Smooth muscle cell (in vitro differentiated cells): ENCODE data around the gene INF2. TPM values are rescaled to one million over a fixed set of nuclear protein-coding genes. Genes with fewer than 3 reads are reported as not detected.

Source experiments
- DNase-seq: peaks from one replicate; lab custom pipeline; 2025; ENCODE audit not compliant: unreplicated experiment; lab: John Stamatoyannopoulos, UW
- H2AFZ ChIP-seq: fragments of 200-600 bp; sonication (generic); 2 replicates; pipeline ENCODE4 v1.6.0; 2016; ENCODE audit warnings: antibody characterized with exemption, low read depth, mild to moderate bottlenecking
- H3F3A ChIP-seq: fragments of 200-600 bp; sonication (generic); 2 replicates; pipeline ENCODE4 v1.6.0; 2017; ENCODE audit warnings: antibody characterized with exemption, low read depth
- H3K27ac ChIP-seq: fragments of 200-600 bp; sonication (generic); 2 replicates; pipeline ENCODE4 v1.5.1; 2016; ENCODE audit warnings: low read depth, mild to moderate bottlenecking
- H3K27me3 ChIP-seq: fragments of 200-600 bp; sonication (generic); 2 replicates; pipeline ENCODE4 v1.6.1; 2016; ENCODE audit warnings: low read depth, mild to moderate bottlenecking
- H3K36me3 ChIP-seq: fragments of 200-600 bp; sonication (generic); 2 replicates; pipeline ENCODE4 v1.5.1; 2016; ENCODE audit warnings: low read depth
- H3K4me1 ChIP-seq: fragments of 200-600 bp; sonication (generic); 2 replicates; pipeline ENCODE4 v1.5.1; 2016; ENCODE audit warnings: low read depth
- H3K4me2 ChIP-seq: fragments of 200-600 bp; sonication (generic); 2 replicates; pipeline ENCODE4 v1.6.0; 2016; ENCODE audit warnings: mild to moderate bottlenecking
- H3K4me3 ChIP-seq: fragments of 200-600 bp; sonication (generic); 2 replicates; pipeline ENCODE4 v1.5.1; 2016; ENCODE audit warnings: mild to moderate bottlenecking
- H3K79me2 ChIP-seq: fragments of 200-600 bp; sonication (generic); 2 replicates; pipeline ENCODE4 v1.6.0; 2016; ENCODE audit warnings: low read depth, mild to moderate bottlenecking
- H3K9ac ChIP-seq: fragments of 200-600 bp; sonication (generic); 2 replicates; pipeline ENCODE4 v1.6.0; 2016; ENCODE audit warnings: low read depth
- H3K9me3 ChIP-seq: fragments of 200-600 bp; sonication (generic); replicated peaks from 2 replicates; pipeline ENCODE4 v1.5.1; 2016; ENCODE audit warnings: low read depth
- H4K20me1 ChIP-seq: fragments of 200-600 bp; sonication (generic); 2 replicates; pipeline ENCODE4 v1.6.0; 2016; ENCODE audit warnings: low read depth
- WGBS: methylation state at CpG from one replicate; pipeline ENCODE4 v1.1.7; 2016; ENCODE audit warnings: low lambda C conversion rate; 5-methylcytosine and 5-hydroxymethylcytosine counted together
- polyA plus RNA-seq: library from polyadenylated mRNA; unstranded; fragments of >200 nt; fragmentation: Nextera tagmentation; extraction: Ambion mirVana; gene quantifications from 2 replicates; pipeline ENCODE4 v1.2.1, GENCODE V29; 2016
- total RNA-seq: library from RNA; depleted of rRNA; stranded (reverse); fragments of >200 nt; gene quantifications from 2 replicates; pipeline ENCODE4 v1.2.3, GENCODE V29; 2014
- TF ChIP-seq, protein P1 (sequence below): fragments of 200-600 bp; sonication (generic); IDR thresholded peaks from 2 replicates; pipeline ENCODE4 v1.5.1; 2017; ENCODE audit warnings: borderline replicate concordance, mild to moderate bottlenecking, antibody characterized with exemption; ENCODE audit not compliant: insufficient read depth, poor library complexity, severe bottlenecking

INF2 gene
- total RNA-seq: 28.1 and 29.8 TPM in 2 replicates
- polyA plus RNA-seq: 19.9 and 30.1 TPM in 2 replicates

GRCh38 chr14:104689109-104689880, at the start of gene INF2:
Gene INF2, plus strand, starts transcription at chr14:104689618. Its CDS starts 11,748 bp downstream, at chr14:104701366.
- Histone ChIP-seq H3K9me3 (no peaks in the 10 kb centered on the region), H3K79me2 (peaks cover 45% of the 10 kb centered on the region), H3K4me1 (peaks cover 18% of the 10 kb centered on the region), H3K27me3 (no peaks in the 10 kb centered on the region), H3F3A (peaks cover 16% of the 10 kb centered on the region), H3K4me3 (peak within 1 kb of the TSS; percentile 88), H4K20me1 (peaks cover 43% of the 10 kb centered on the region), H3K9ac (peak within 1 kb of the TSS; percentile 81), H3K36me3 (no peaks in the 10 kb centered on the region), H3K27ac (peak within 1 kb of the TSS; percentile 35), H3K4me2 (peak within 1 kb of the TSS; percentile 100), H2AFZ (peak within 1 kb of the TSS; percentile 62)
- DNase-seq: no peak
- WGBS: under 1% methylated on average over 43 of the region's 76 CpGs
- TF ChIP-seq, protein P1, sequence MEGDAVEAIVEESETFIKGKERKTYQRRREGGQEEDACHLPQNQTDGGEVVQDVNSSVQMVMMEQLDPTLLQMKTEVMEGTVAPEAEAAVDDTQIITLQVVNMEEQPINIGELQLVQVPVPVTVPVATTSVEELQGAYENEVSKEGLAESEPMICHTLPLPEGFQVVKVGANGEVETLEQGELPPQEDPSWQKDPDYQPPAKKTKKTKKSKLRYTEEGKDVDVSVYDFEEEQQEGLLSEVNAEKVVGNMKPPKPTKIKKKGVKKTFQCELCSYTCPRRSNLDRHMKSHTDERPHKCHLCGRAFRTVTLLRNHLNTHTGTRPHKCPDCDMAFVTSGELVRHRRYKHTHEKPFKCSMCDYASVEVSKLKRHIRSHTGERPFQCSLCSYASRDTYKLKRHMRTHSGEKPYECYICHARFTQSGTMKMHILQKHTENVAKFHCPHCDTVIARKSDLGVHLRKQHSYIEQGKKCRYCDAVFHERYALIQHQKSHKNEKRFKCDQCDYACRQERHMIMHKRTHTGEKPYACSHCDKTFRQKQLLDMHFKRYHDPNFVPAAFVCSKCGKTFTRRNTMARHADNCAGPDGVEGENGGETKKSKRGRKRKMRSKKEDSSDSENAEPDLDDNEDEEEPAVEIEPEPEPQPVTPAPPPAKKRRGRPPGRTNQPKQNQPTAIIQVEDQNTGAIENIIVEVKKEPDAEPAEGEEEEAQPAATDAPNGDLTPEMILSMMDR: no peak

DNA sequence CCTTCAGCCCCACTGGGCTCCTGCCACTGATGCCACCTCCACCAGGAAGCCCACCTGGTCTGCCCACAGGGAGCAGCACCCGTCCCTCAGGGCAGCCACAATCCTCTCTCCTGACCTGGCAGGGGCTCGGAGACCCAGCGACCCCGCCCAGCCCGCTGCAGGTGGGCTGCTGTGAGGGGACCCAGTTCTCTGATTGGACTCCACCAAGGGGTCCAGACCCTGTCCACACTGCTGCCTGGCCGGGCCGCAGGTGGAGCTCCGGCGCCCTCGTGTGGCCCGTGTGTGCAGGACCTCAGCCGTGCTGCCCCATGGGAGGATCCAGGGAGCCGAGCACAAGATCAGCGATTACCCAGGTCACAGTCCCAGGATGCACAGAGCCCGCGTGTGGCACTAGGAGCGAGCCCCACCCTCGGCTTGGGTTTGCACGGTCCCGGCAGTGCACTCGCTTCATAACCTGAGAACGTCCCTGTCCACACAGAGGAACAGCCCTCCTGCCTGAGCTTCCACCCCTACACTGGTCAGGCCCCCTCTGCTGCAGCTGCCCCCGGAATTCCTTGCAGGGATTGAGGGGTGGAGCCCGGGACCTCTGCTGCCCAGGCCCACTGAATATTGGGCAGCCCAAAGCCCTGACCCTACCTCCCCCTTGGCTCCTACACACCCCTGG, 49.4 kb upstream of the INF2 start:
- Histone ChIP-seq H3K4me1 (no peaks in the 10 kb centered on the region), H3K9me3 (peaks cover 1% of the 10 kb centered on the region), H3K4me2 (peak overlapping the region; percentile 67), H3K9ac (no peak overlapping the region), H2AFZ (no peak overlapping the region), H3K36me3 (no peaks in the 10 kb centered on the region), H3K79me2 (no peaks in the 10 kb centered on the region), H3K27me3 (no peaks in the 10 kb centered on the region), H3K4me3 (no peak overlapping the region), H4K20me1 (no peaks in the 10 kb centered on the region), H3K27ac (no peak overlapping the region), H3F3A (no peaks in the 10 kb centered on the region)
- TF ChIP-seq, protein P1: peak; percentile 97
- WGBS: 12% methylated on average over 24 of the region's 24 CpGs
- DNase-seq: peak; percentile 19

DNA sequence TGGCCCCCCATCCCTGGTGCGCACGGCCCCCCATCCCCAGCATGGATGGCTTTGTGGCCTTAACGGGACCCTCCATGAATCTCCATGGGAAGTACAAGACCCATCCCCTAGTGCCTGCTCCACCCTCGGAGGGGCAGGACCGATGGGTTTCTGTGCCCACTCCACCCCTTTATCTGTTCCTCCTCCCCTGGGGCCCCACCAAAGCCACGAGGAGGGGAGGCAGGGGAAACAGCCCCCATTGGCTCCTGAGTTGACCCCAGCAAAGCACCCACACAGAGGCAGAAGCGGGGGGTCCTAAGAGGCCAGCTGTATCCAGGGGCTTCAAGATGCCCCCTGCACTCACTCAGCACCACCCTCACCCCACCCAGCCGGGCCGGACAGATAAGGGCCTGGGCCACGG, 48.7 kb upstream of the INF2 start:
- Histone ChIP-seq H3K4me3 (no peak overlapping the region), H3K27ac (no peak overlapping the region), H3K9ac (no peak overlapping the region), H3K36me3 (no peaks in the 10 kb centered on the region), H3K27me3 (no peaks in the 10 kb centered on the region), H4K20me1 (no peaks in the 10 kb centered on the region), H3K9me3 (peaks cover 4% of the 10 kb centered on the region), H3K79me2 (no peaks in the 10 kb centered on the region), H3F3A (no peaks in the 10 kb centered on the region), H2AFZ (no peak overlapping the region), H3K4me1 (no peaks in the 10 kb centered on the region), H3K4me2 (no peak overlapping the region)
- TF ChIP-seq, protein P1: no peak
- no peak for DNase-seq
- 86% methylated on average over 10 of the region's 10 CpGs for WGBS
